GM11168 (cell line): ENCODE results near the gene TRPC4AP.

Source experiments
- in situ Hi-C: fragments of 300-500 bp; cut with MboI; formaldehyde crosslinking; loops from one replicate; pipeline ENCODE4 v1.12.0; 2022; ENCODE audit warnings: low sequenced_read_pairs; ENCODE audit not compliant: unreplicated experiment

TRPC4AP gene

DNA sequence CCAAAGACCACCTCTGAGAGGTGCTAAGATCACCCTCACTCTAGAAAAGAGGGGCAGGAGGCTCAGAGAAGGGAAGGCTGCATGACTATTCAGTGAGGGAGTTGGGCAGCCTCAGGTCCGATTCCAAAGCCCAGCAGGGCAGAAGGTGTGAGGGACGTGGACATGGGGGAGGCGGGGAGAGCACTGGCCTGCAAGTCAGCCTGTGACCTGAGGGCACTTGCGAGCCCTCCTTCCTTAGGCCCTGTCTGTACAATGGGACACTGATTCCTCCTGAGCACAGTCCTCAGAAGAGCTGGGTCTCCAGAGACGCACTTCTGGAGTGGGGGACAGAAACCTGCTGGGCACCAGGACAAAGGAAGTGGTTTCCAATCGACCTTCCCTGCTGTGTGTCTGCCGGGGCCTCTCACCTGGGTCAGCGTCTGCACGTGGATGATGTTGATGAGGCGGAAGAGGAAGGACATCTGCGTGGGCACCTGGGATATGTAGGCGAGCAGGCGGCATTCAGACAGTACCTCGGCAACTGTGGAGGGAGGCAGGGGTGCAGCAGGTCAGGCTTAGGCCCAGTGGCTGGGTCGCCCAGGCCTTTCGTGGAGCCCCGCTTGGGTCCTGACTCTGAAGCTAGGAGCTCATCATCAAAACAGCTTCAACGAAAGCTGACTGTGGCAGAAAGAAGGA lies 88.4 kb downstream of the TRPC4AP start:
- in situ Hi-C loops, result no loop called here

- in situ Hi-C loops, result no loop called here
Measured at GRCh38 chr20:35003211-35004031, 89.2 kb downstream of the TRPC4AP start.

GRCh38 chr20:35002426-35003210 lies 90.0 kb downstream of the TRPC4AP start:
- in situ Hi-C loops, result no loop called here

GRCh38 chr20:35001596-35002362 lies 90.8 kb downstream of the TRPC4AP start:
- in situ Hi-C loops, result no loop called here

- in situ Hi-C loops, result no loop called here
Measured at GRCh38 chr20:35000922-35001595, 91.5 kb downstream of the TRPC4AP start.

GRCh38 chr20:35000311-35000921 lies 92.2 kb downstream of the TRPC4AP start:
- in situ Hi-C loops, result no loop called here

DNA sequence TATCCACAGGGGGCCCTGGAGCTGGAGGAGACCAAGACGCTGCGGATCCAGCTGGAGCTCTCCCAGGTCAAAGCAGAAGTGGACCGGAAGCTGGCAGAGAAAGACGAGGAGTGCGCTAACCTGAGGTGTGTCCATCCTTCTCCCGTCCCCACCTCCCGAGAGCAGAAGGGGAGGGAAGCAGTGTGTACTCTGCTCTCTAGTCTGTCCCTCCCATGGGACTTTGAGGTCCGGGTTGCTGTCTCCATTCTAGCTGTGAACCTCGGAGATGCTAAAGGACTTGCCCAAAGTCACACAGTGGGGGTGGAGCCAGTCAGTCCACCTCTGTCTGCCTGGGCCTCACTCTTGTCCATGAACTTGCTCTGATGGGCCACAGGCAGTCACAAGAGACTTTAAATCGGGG lies 92.8 kb downstream of the TRPC4AP start:
- in situ Hi-C loops, result no loop called here

DNA sequence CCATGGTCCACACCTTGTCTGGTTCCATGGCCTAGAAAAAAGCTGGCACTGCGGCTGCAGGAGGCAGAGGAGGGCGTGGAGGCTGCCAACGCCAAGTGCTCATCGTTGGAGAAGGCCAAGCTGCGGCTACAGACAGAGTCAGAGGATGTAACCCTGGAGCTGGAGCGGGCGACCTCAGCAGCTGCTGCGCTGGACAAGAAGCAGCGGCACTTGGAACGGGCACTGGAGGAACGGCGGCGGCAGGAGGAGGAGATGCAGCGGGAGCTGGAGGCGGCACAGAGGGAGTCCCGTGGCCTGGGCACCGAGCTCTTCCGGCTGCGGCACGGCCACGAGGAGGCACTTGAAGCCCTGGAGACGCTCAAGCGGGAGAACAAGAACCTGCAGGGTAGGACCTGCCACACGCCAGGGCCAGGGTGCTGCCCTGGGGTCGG lies 93.6 kb downstream of the TRPC4AP start:
- in situ Hi-C loops, result no loop called here

GRCh38 chr20:34998331-34998950 lies 94.2 kb downstream of the TRPC4AP start:
- in situ Hi-C loops, result no loop called here

- in situ Hi-C loops, result no loop called here
Measured at GRCh38 chr20:34997774-34998173, 94.8 kb downstream of the TRPC4AP start.

- in situ Hi-C loops, result no loop called here
Measured at GRCh38 chr20:34997131-34997561, 95.5 kb downstream of the TRPC4AP start.

GRCh38 chr20:34996243-34997028 lies 96.2 kb downstream of the TRPC4AP start:
- in situ Hi-C loops, result no loop called here

DNA sequence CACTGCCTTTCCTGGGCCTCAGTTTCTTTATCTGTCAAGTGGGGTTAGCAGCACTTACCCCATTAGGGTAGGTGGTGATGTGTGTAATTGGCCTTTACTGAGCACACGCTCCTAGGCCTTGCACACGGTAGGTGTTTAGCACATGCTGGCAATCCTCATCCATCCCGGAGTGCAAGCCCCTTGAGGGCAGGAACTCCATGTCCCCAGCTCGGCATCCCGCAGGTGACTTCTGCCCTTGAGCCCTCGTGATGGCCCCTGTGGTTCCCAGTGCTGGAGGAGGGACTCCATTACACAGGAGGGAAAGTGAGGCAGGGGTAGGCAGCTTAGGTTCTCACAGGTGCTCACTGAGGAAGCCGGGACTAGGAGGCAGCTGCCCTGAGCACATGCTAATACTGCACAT lies 96.9 kb downstream of the TRPC4AP start:
- in situ Hi-C loops, result no loop called here

GRCh38 chr20:34995192-34995591 lies 97.4 kb downstream of the TRPC4AP start:
- in situ Hi-C loops, result no loop called here

- in situ Hi-C loops, result no loop called here
Measured at GRCh38 chr20:34994509-34995131, 98.0 kb downstream of the TRPC4AP start.

DNA sequence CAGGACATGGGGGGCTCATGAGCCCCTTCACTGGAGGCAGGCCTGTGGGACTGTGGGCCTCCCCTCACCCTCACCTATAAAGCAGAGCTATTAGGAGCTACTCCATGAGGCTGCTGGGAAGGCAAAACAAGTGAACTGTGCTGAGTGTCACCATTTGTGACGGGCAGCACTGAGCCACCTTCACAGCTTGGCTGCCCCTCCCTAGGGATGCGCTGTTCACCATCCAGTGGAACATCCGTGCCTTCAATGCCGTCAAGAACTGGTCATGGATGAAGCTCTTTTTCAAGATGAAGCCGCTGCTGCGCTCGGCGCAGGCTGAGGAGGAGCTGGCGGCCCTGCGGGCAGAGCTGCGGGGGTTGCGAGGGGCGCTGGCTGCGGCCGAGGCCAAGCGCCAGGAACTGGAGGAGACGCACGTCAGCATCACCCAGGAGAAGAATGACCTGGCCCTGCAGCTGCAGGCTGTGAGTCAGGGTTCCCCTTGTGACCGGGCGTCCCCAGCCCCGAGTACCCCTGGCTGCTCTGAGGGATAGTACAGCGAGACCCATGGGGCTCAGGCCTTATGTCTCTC lies 98.6 kb downstream of the TRPC4AP start:
- in situ Hi-C loops, result no loop called here

DNA sequence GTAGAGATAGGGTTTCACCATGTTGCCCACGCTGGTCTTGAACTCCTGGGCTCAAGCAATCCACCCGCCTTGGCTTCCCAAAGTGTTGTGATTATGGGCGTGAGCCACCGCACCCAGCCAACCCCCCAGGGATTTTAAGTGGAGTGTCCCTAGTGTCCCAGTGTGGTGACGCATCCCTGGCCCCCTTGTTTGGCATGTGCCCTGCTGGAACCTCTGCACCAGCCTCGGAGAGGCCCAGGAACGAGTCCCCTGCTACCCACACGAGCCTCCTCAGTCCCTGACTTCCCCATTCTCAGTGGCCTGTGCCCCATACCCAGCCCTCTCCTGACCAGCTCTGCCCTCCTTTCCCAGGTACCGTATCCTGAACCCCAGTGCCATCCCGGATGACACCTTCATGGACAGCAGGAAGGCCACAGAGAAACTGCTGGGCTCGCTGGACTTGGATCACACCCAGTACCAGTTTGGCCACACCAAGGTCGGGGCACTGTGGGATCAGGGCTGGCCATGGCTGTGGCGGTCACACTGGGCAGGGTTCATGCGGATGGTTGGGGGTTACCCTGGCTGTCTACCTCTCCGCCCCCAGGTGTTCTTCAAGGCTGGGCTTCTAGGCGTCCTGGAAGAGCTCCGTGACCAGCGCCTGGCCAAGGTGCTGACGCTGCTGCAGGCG lies 99.7 kb downstream of the TRPC4AP start:
- in situ Hi-C loops, result no loop called here
